OCI-LY1 (cell line): ENCODE results near the gene CRADD.

ENCODE experiments used
- H2AFZ ChIP-seq: fragments of 200-600 bp; sonication (generic), shearing (Covaris generic); 2 replicates; pipeline ENCODE4 v1.6.0; 2014; ENCODE audit warnings: antibody characterized with exemption, mild to moderate bottlenecking, low read length
- H3F3A ChIP-seq: fragments of 200-600 bp; sonication (generic), shearing (Covaris generic); 2 replicates; pipeline ENCODE4 v1.6.0; 2014; ENCODE audit warnings: mild to moderate bottlenecking, antibody characterized with exemption, low read length, moderate library complexity; ENCODE audit not compliant: insufficient read depth
- H3K27ac ChIP-seq: fragments of 200-600 bp; sonication (generic); 2 replicates; pipeline ENCODE4 v1.5.1; 2014; ENCODE audit warnings: low read length, mixed run types, mild to moderate bottlenecking, low read depth; ENCODE audit not compliant: poor library complexity, severe bottlenecking
- H3K27me3 ChIP-seq: fragments of 200-600 bp; sonication (generic); 2 replicates; pipeline ENCODE4 v1.6.0; 2014; ENCODE audit warnings: antibody characterized with exemption, mild to moderate bottlenecking, low read length, moderate library complexity; ENCODE audit not compliant: insufficient read depth
- H3K36me3 ChIP-seq: fragments of 200-600 bp; sonication (generic); 2 replicates; pipeline ENCODE4 v1.6.1; 2014; ENCODE audit warnings: mild to moderate bottlenecking, antibody characterized with exemption, low read length, moderate library complexity, mixed read lengths; ENCODE audit not compliant: insufficient read depth
- H3K4me1 ChIP-seq: fragments of 200-600 bp; sonication (generic); 2 replicates; pipeline ENCODE4 v1.5.1; 2014; ENCODE audit warnings: mild to moderate bottlenecking, low read length, moderate library complexity; ENCODE audit not compliant: insufficient read depth, severe bottlenecking
- H3K4me2 ChIP-seq: fragments of 200-600 bp; sonication (generic), shearing (Covaris generic); 2 replicates; pipeline ENCODE4 v1.6.1; 2014; ENCODE audit warnings: low read length
- H3K4me3 ChIP-seq: fragments of 200-600 bp; sonication (generic); 2 replicates; pipeline ENCODE4 v1.5.1; 2014; ENCODE audit warnings: low read length, low read depth, mild to moderate bottlenecking, mixed read lengths; ENCODE audit not compliant: poor library complexity, severe bottlenecking
- H3K79me2 ChIP-seq: fragments of 200-600 bp; shearing (Covaris generic); 2 replicates; pipeline ENCODE4 v1.6.1; 2016; ENCODE audit warnings: mixed run types, low read length, mixed read lengths; ENCODE audit not compliant: insufficient read depth
- H3K9ac ChIP-seq: fragments of 200-600 bp; sonication (generic), shearing (Covaris generic); 2 replicates; pipeline ENCODE4 v1.6.1; 2014; ENCODE audit warnings: mild to moderate bottlenecking, low read length, mixed read lengths
- H3K9me2 ChIP-seq: fragments of 200-600 bp; sonication (generic), shearing (Covaris generic); 2 replicates; pipeline ENCODE4 v1.6.1; 2014; ENCODE audit warnings: low read depth, mild to moderate bottlenecking, low read length, mixed read lengths
- H3K9me3 ChIP-seq: fragments of 200-600 bp; shearing (Covaris generic); 2 replicates; pipeline ENCODE4 v1.6.1; 2014; ENCODE audit warnings: low read length, mixed read lengths
- H4K20me1 ChIP-seq: fragments of 200-600 bp; sonication (generic), shearing (Covaris generic); 2 replicates; pipeline ENCODE4 v1.6.0; 2016; ENCODE audit warnings: mild to moderate bottlenecking, low read length; ENCODE audit not compliant: insufficient read depth
- CTCF ChIP-seq: fragments of 200-600 bp; sonication (generic), shearing (Covaris generic); IDR thresholded peaks from 2 replicates; pipeline ENCODE4 v1.5.1; 2017; ENCODE audit warnings: mild to moderate bottlenecking, antibody characterized with exemption, low read length, moderate library complexity, mixed read lengths
- EZH2 ChIP-seq: fragments of 200-600 bp; sonication (generic), shearing (Covaris generic); IDR thresholded peaks from 2 replicates; pipeline ENCODE4 v1.8.0; 2017; ENCODE audit warnings: borderline replicate concordance, mixed run types, mild to moderate bottlenecking, antibody characterized with exemption, low read length, moderate library complexity, mixed read lengths

CRADD gene

GRCh38 chr12:93892423-93893268 lies 215.5 kb downstream of the CRADD start:
- H3F3A ChIP-seq, result no peaks in the 10 kb centered on the region
- H3K4me3 ChIP-seq, result no peak overlapping the region
- no peaks in the 10 kb centered on the region for H3K4me1 ChIP-seq
- no peaks in the 10 kb centered on the region for H3K9me3 ChIP-seq
- H3K27ac ChIP-seq, result no peak overlapping the region
- H3K4me2 ChIP-seq, result no peak overlapping the region
- H4K20me1 ChIP-seq, result no peaks in the 10 kb centered on the region
- H3K79me2 ChIP-seq, result no peaks in the 10 kb centered on the region
- no peaks in the 10 kb centered on the region for H3K27me3 ChIP-seq
- H3K9me2 ChIP-seq, result no peaks in the 10 kb centered on the region
- no peak for TF ChIP-seq EZH2
- TF ChIP-seq CTCF, result no peak
- H3K36me3 ChIP-seq, result no peaks in the 10 kb centered on the region
- H3K9ac ChIP-seq, result no peak overlapping the region
- no peak overlapping the region for H2AFZ ChIP-seq

GRCh38 chr12:93894391-93895088 lies 217.4 kb downstream of the CRADD start:
- Histone ChIP-seq H3K27me3 (no peaks in the 10 kb centered on the region), H3K9me2 (no peaks in the 10 kb centered on the region), H3K4me2 (no peak overlapping the region), H3K36me3 (no peaks in the 10 kb centered on the region), H3K9me3 (no peaks in the 10 kb centered on the region), H3K27ac (no peak overlapping the region), H3F3A (no peaks in the 10 kb centered on the region), H3K4me3 (no peak overlapping the region), H2AFZ (no peak overlapping the region), H3K4me1 (no peaks in the 10 kb centered on the region), H3K9ac (no peak overlapping the region), H3K79me2 (no peaks in the 10 kb centered on the region), H4K20me1 (no peaks in the 10 kb centered on the region)
- no peak for TF ChIP-seq EZH2

GRCh38 chr12:93895089-93895445 lies 217.9 kb downstream of the CRADD start:
- H3K9me2 ChIP-seq, result no peaks in the 10 kb centered on the region
- H3K79me2 ChIP-seq, result no peaks in the 10 kb centered on the region
- H3K4me1 ChIP-seq, result no peaks in the 10 kb centered on the region
- H3K9me3 ChIP-seq, result no peaks in the 10 kb centered on the region
- no peaks in the 10 kb centered on the region for H4K20me1 ChIP-seq
- no peak overlapping the region for H3K4me3 ChIP-seq
- no peak overlapping the region for H3K27ac ChIP-seq
- no peak overlapping the region for H3K4me2 ChIP-seq
- H3K27me3 ChIP-seq, result no peaks in the 10 kb centered on the region
- no peaks in the 10 kb centered on the region for H3F3A ChIP-seq
- TF ChIP-seq EZH2, result no peak
- no peak for TF ChIP-seq CTCF
- no peaks in the 10 kb centered on the region for H3K36me3 ChIP-seq
- no peak overlapping the region for H3K9ac ChIP-seq
- H2AFZ ChIP-seq, result no peak overlapping the region
